ENCODE data around the gene ARPC2.

DNA sequence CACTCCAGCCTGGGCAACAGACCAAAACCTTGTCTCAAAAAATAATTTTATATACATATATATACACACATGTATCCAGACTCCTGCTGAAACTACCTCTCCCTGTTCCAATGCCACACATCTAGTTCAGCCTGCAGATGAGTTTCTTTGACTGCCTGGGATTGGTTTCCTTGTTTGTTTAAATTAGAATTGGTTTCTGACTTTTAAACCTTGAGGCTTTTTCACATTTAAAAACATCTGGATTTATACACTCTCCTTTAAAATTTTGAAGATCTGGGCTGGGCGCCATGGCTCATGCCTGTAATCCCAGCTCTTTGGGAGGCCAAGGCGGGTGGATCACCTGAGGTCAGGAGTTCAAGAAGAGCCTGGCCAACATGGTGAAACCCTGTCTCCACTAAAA is 28.5 kb upstream of the ARPC2 start:
- TF ChIP-seq SP1 (IDR thresholded peaks at IDR 0.05; ENCODE audit: low read depth, low read length) (no peak), EZH2 (IDR thresholded peaks at IDR 0.05; ENCODE audit: borderline replicate concordance, control insufficient read depth, low read depth, low read length) (no peak), BHLHE40 (IDR thresholded peaks at IDR 0.05; ENCODE audit: borderline replicate concordance in 1 of 2, low read depth in 2 of 2, low read length in 1 of 2) (no peak), CBX5 (IDR thresholded peaks at IDR 0.05; ENCODE audit: low read depth) (no peak)

Measured in GM12878 (cell line).